ENCODE measurements around the gene ABCC12. TPM values are rescaled to one million over a fixed set of nuclear protein-coding genes. Genes with fewer than 3 reads are reported as not detected.

Gene ABCC12
- total and polyA plus RNA-seq, 2 donors (not counting 1 experiment from before 2014, with no cell fraction given): not detected

DNA sequence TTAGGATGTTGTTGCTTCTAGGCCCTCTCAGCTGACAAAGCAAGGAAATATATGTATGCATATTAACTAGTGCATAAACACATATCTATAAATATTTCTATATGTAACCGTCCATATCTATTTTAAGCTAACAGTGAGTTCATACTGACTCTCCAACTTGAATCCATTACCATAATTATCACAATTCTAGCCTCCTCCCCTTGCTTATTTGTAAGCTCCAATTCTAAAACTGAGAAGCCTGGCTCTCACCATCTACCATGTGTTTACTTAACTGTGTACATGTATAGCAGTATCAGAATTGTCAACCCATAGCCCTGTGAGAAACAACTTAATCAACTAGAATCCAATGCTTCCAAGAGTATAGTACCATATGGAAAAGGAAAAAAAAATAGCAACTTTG, 5.1 kb downstream of the ABCC12 start:
- H3K79me2 ChIP-seq (ENCODE audit: control insufficient read depth, insufficient read depth, low read length): no peaks in the 10 kb centered on the region
- H4K20me1 ChIP-seq (ENCODE audit: control insufficient read depth, extremely low read depth, insufficient read depth, low read length): no peaks in the 10 kb centered on the region
- H3K4me1 ChIP-seq (ENCODE audit: control insufficient read depth, extremely low read depth, insufficient read depth, low read length): no peaks in the 10 kb centered on the region
- H3K27ac ChIP-seq (ENCODE audit: insufficient read depth, low read length): no peak overlapping the region
- DNase-seq (ENCODE audit: low read depth in 2 of 2): no peak
- no peaks in the 10 kb centered on the region for H3K36me3 ChIP-seq (ENCODE audit: control insufficient read depth, insufficient read depth, low read length)
- TF ChIP-seq, protein P1, sequence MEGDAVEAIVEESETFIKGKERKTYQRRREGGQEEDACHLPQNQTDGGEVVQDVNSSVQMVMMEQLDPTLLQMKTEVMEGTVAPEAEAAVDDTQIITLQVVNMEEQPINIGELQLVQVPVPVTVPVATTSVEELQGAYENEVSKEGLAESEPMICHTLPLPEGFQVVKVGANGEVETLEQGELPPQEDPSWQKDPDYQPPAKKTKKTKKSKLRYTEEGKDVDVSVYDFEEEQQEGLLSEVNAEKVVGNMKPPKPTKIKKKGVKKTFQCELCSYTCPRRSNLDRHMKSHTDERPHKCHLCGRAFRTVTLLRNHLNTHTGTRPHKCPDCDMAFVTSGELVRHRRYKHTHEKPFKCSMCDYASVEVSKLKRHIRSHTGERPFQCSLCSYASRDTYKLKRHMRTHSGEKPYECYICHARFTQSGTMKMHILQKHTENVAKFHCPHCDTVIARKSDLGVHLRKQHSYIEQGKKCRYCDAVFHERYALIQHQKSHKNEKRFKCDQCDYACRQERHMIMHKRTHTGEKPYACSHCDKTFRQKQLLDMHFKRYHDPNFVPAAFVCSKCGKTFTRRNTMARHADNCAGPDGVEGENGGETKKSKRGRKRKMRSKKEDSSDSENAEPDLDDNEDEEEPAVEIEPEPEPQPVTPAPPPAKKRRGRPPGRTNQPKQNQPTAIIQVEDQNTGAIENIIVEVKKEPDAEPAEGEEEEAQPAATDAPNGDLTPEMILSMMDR (conservative IDR thresholded peaks at IDR 0.05 in 1 of 2, IDR thresholded peaks at IDR 0.05 in 1 of 2; ENCODE audit: low read depth in 1 of 2, low read length in 2 of 2): no peak
- TF ChIP-seq EZH2 (IDR thresholded peaks at IDR 0.05; ENCODE audit: low read length, missing control alignments): no peak
- H3K4me3 ChIP-seq (replicated peaks in 1 of 4; ENCODE audit: control extremely low read depth in 1 of 4, insufficient read depth in 1 of 4, low read depth in 3 of 4, low read length in 4 of 4): no peak overlapping the region
- H2AFZ ChIP-seq (ENCODE audit: low read length): no peak overlapping the region
- H3K9me3 ChIP-seq (ENCODE audit: control insufficient read depth, insufficient read depth, low read depth, low read length): no peaks in the 10 kb centered on the region
- no peak overlapping the region for H3K9ac ChIP-seq (ENCODE audit: insufficient read depth, low read length)
- no peak overlapping the region for H3K4me2 ChIP-seq (ENCODE audit: extremely low read depth, insufficient read depth, low read length)
- no peaks in the 10 kb centered on the region for H3K27me3 ChIP-seq (ENCODE audit: control insufficient read depth, insufficient read depth, low read length)

DNA sequence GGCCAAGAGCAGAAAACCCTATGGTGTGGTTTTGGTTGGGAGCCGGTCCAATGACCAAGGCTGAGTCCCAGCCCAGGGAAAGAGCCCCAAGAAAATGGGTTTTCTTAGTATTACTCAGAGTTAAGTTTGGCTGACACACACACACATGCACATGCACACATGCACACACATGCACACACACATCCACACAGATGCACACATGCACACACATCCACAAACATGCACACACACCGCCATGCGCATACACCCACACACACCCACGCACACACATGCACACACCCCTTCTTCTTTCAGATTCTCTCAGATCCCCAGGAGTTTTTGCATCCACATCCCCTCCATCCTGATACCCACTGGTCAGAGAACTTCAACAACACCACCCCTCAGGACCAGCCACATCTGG, 9.1 kb downstream of the ABCC12 start:
- H3K27me3 ChIP-seq (ENCODE audit: control insufficient read depth, insufficient read depth, low read length): no peaks in the 10 kb centered on the region
- no peaks in the 10 kb centered on the region for H3K36me3 ChIP-seq (ENCODE audit: control insufficient read depth, insufficient read depth, low read length)
- no peak overlapping the region for H3K4me3 ChIP-seq (replicated peaks in 1 of 4; ENCODE audit: control extremely low read depth in 1 of 4, insufficient read depth in 1 of 4, low read depth in 3 of 4, low read length in 4 of 4)
- H3K4me1 ChIP-seq (ENCODE audit: control insufficient read depth, extremely low read depth, insufficient read depth, low read length): no peaks in the 10 kb centered on the region
- TF ChIP-seq, protein P1 (conservative IDR thresholded peaks at IDR 0.05 in 1 of 2, IDR thresholded peaks at IDR 0.05 in 1 of 2; ENCODE audit: low read depth in 1 of 2, low read length in 2 of 2): no peak
- no peak for TF ChIP-seq EZH2 (IDR thresholded peaks at IDR 0.05; ENCODE audit: low read length, missing control alignments)
- no peak for DNase-seq (ENCODE audit: low read depth in 2 of 2)
- H3K9ac ChIP-seq (ENCODE audit: insufficient read depth, low read length): no peak overlapping the region
- no peak overlapping the region for H3K4me2 ChIP-seq (ENCODE audit: extremely low read depth, insufficient read depth, low read length)
- no peak overlapping the region for H3K27ac ChIP-seq (ENCODE audit: insufficient read depth, low read length)
- H2AFZ ChIP-seq (ENCODE audit: low read length): no peak overlapping the region
- H4K20me1 ChIP-seq (ENCODE audit: control insufficient read depth, extremely low read depth, insufficient read depth, low read length): no peaks in the 10 kb centered on the region
- no peaks in the 10 kb centered on the region for H3K79me2 ChIP-seq (ENCODE audit: control insufficient read depth, insufficient read depth, low read length)
- no peaks in the 10 kb centered on the region for H3K9me3 ChIP-seq (ENCODE audit: control insufficient read depth, insufficient read depth, low read depth, low read length)

DNA sequence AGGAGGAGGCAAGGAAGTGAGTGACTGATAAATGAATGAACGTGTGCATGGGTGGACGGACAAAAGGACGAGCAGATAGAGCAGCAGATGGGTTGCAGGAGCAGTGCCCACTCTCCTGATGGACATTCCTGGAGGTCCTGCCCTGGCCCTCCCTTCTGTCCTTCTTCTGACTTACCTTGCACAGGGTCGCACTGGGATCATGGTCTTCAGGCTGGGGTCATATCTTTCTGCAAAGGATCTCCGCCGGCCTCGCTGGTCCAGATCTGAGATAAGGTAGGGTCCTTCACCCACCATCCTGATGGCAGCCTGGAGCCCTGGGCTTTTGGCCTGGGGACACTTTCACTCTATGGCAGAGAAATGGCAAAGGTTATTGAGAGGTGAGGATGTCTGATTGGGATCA, 9.7 kb downstream of the ABCC12 start:
- DNase-seq (ENCODE audit: low read depth in 2 of 2): no peak
- no peaks in the 10 kb centered on the region for H4K20me1 ChIP-seq (ENCODE audit: control insufficient read depth, extremely low read depth, insufficient read depth, low read length)
- TF ChIP-seq, protein P1 (conservative IDR thresholded peaks at IDR 0.05 in 1 of 2, IDR thresholded peaks at IDR 0.05 in 1 of 2; ENCODE audit: low read depth in 1 of 2, low read length in 2 of 2): no peak
- no peak for TF ChIP-seq EZH2 (IDR thresholded peaks at IDR 0.05; ENCODE audit: low read length, missing control alignments)

More for the DNA sequence above, 9.7 kb downstream of the ABCC12 start:
- Histone ChIP-seq H3K36me3 (ENCODE audit: control insufficient read depth, insufficient read depth, low read length) (no peaks in the 10 kb centered on the region), H3K4me3 (replicated peaks in 1 of 4; ENCODE audit: control extremely low read depth in 1 of 4, insufficient read depth in 1 of 4, low read depth in 3 of 4, low read length in 4 of 4) (no peak overlapping the region), H3K79me2 (ENCODE audit: control insufficient read depth, insufficient read depth, low read length) (no peaks in the 10 kb centered on the region), H3K4me2 (ENCODE audit: extremely low read depth, insufficient read depth, low read length) (no peak overlapping the region), H3K9me3 (ENCODE audit: control insufficient read depth, insufficient read depth, low read depth, low read length) (no peaks in the 10 kb centered on the region), H3K27ac (ENCODE audit: insufficient read depth, low read length) (no peak overlapping the region), H3K27me3 (ENCODE audit: control insufficient read depth, insufficient read depth, low read length) (no peaks in the 10 kb centered on the region), H3K4me1 (ENCODE audit: control insufficient read depth, extremely low read depth, insufficient read depth, low read length) (no peaks in the 10 kb centered on the region), H3K9ac (ENCODE audit: insufficient read depth, low read length) (no peak overlapping the region), H2AFZ (ENCODE audit: low read length) (no peak overlapping the region)
